Small intestine (tissue), 7 donors: ENCODE data around the gene BCAS2. TPM values are rescaled to one million over a fixed set of nuclear protein-coding genes. Genes with fewer than 3 reads are reported as not detected.

Experiments used
- DNase-seq, 2 donors: peaks; one replicate each; pipeline versions ENCODE4 v3.0.0 to v3.0.0-alpha.2; 2013
- FAIRE-seq: peaks from 2 replicates; lab custom pipeline; 2012; peaks lifted over from hg19 to GRCh38; lab: Jason Lieb, UNC
- H3K27ac ChIP-seq, 3 donors: one replicate each; pipeline ENCODE4 v1.5.1; 2013; ENCODE audit warnings: low read length in 2 of 3, mild to moderate bottlenecking in 2 of 3, control low read depth in 1 of 3, inconsistent platforms in 1 of 3, low read depth in 1 of 3, moderate library complexity in 1 of 3
- H3K27me3 ChIP-seq, 3 donors: one replicate each; pipeline ENCODE4 v1.6.1; 2013; ENCODE audit warnings: low read length in 3 of 3, inconsistent platforms in 1 of 3; ENCODE audit not compliant: control insufficient read depth in 3 of 3, insufficient read depth in 3 of 3
- H3K36me3 ChIP-seq, 3 donors: one replicate each; pipeline ENCODE4 v1.6.1; 2013; ENCODE audit warnings: low read length in 3 of 3, inconsistent platforms in 1 of 3, low read depth in 1 of 3, mild to moderate bottlenecking in 1 of 3, moderate library complexity in 1 of 3; ENCODE audit not compliant: control insufficient read depth in 3 of 3, insufficient read depth in 2 of 3
- H3K4me1 ChIP-seq, 3 donors: one replicate each; pipeline ENCODE4 v1.6.1; 2013; ENCODE audit warnings: low read length in 2 of 3, inconsistent platforms in 1 of 3, low read depth in 1 of 3, mild to moderate bottlenecking in 1 of 3, moderate library complexity in 1 of 3; ENCODE audit not compliant: control insufficient read depth in 3 of 3, insufficient read depth in 2 of 3
- H3K4me3 ChIP-seq, 3 donors: one replicate each; pipeline ENCODE4 v1.5.1; 2013; ENCODE audit warnings: low read length in 3 of 3, control low read depth in 1 of 3, inconsistent platforms in 1 of 3, low read depth in 1 of 3, mild to moderate bottlenecking in 1 of 3, moderate library complexity in 1 of 3
- H3K9me3 ChIP-seq, 2 donors: one replicate each; pipeline ENCODE4 v1.6.1; 2013; ENCODE audit warnings: low read depth in 1 of 2, low read length in 1 of 2; ENCODE audit not compliant: control insufficient read depth in 2 of 2, insufficient read depth in 1 of 2
- WGBS, 3 donors: extraction: QIAGEN DNeasy Blood & Tissue Kit; methylation state at CpG; one replicate each; pipeline ENCODE4 v1.1.7; 2013; 5-methylcytosine and 5-hydroxymethylcytosine counted together
- polyA plus RNA-seq, 4 donors: library from polyadenylated mRNA; stranded (reverse) in 3 of 4; unstranded in 1 of 4; fragments of 200-250 nt in 3 of 4; fragments of 120-200 nt in 1 of 4; gene quantifications; one replicate each; pipeline versions ENCODE4 v1.2.1 to v1.2.3, GENCODE V29; 2013
- donor health status: healthy with polysubstance abuse.
- donor health status: control.
- donor health status: control.
- donor health status: Bipolar disorder and iron deficiency.
- donor health status: healthy.

The BCAS2 gene
- polyA plus RNA-seq, 4 donors = 36.5 to 41.0 (median 38.6) TPM

DNA sequence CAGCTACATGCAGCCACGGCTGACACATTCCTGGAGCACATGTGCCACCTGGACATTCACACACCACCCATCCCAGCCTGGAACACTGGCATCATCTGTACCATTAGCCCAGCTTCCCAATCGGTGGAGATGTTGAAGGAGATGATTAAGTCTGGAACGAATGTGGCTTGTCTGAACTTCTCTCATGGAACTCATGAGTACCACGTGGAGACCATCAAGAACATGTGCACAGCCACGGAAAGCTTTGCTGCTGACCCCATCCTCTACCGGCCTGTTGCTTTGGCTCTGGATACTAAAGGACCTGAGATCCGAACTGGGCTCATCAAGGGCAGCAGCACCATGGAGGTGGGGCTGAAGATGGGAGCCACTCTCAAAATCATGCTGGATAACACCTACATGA is 45.4 kb downstream of the BCAS2 start:
- Histone ChIP-seq H3K27ac (no peak overlapping the region), H3K4me1 (no peaks in the 10 kb centered on the region), H3K27me3 (no peaks in the 10 kb centered on the region), H3K36me3 (no peaks in the 10 kb centered on the region), H3K9me3 (no peaks in the 10 kb centered on the region), H3K4me3 (no peak overlapping the region)
- FAIRE-seq (no peak), DNase-seq (no peak)
- WGBS, 3 donors = 89 to 91% (median 90%) methylated on average over 7 of the region's 7 CpGs

DNA sequence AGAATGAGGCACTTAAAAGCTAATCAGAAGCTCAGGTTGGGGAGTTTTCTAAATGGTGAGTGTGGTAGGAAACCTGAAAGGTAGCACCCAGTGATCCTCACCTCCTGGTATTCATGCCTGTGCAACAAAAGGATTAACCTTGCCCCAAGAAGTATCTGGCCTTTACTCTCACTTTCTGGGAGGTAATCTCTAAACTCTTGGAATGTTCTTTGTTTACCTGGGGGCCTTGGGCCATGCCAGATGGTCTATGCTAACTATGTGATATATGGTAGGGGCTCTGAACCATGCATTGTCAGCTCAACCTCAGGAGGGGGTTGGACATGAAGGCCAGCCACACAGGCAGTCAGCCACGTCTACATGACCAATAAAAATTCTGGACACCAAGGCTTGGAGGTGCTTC is 46.0 kb downstream of the BCAS2 start:
- H3K4me1 ChIP-seq = no peaks in the 10 kb centered on the region
- 39 to 61% (median 50%) methylated on average over 1 of the region's 1 CpG for WGBS, 3 donors
- H3K9me3 ChIP-seq = no peaks in the 10 kb centered on the region
- FAIRE-seq = no peak
- no peaks in the 10 kb centered on the region for H3K27me3 ChIP-seq
- H3K4me3 ChIP-seq = no peak overlapping the region
- no peak for DNase-seq
- no peak overlapping the region for H3K27ac ChIP-seq
- no peaks in the 10 kb centered on the region for H3K36me3 ChIP-seq

- H3K4me3 ChIP-seq = no peak overlapping the region
- WGBS, 3 donors = 13 to 92% (median 50%) methylated on average over 1 of the region's 1 CpG
- H3K4me1 ChIP-seq = no peaks in the 10 kb centered on the region
- FAIRE-seq (no peak), DNase-seq (no peak)
- H3K36me3 ChIP-seq = no peaks in the 10 kb centered on the region
- H3K27ac ChIP-seq = no peak overlapping the region
- H3K9me3 ChIP-seq = no peaks in the 10 kb centered on the region
- H3K27me3 ChIP-seq = no peaks in the 10 kb centered on the region
Measured at GRCh38 chr1:114531094-114531493, 50.3 kb downstream of the BCAS2 start.

GRCh38 chr1:114530224-114530623 is 51.2 kb downstream of the BCAS2 start:
- H3K36me3 ChIP-seq = no peaks in the 10 kb centered on the region
- H3K27me3 ChIP-seq = no peaks in the 10 kb centered on the region
- H3K4me1 ChIP-seq = no peaks in the 10 kb centered on the region
- WGBS, 3 donors = 56 to 81% (median 69%) methylated on average over 2 of the region's 2 CpGs
- H3K27ac ChIP-seq = no peak overlapping the region
- DNase-seq (peak in 1 of 2 donors; percentile 63), FAIRE-seq (no peak)
- H3K4me3 ChIP-seq = no peak overlapping the region
- H3K9me3 ChIP-seq = no peaks in the 10 kb centered on the region

DNA sequence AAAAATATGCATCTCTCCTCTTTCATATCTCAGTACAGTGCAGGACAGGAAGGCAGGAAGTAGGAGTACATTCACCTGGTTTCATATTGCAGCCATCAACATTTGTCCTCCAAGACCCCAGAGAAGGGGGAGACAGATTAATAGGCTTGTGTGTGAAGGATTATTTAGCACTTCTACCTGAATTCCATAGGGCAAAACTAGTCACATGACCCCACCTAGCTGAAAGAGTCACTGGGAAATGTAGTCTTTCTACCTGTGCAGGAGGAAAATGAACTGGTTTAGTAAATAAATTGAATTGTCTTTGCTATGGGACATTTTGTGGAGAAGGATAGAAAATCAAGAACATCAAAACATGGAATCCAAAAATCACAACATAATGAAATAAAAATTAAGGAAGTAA is 56.5 kb downstream of the BCAS2 start:
- FAIRE-seq = no peak

DNA sequence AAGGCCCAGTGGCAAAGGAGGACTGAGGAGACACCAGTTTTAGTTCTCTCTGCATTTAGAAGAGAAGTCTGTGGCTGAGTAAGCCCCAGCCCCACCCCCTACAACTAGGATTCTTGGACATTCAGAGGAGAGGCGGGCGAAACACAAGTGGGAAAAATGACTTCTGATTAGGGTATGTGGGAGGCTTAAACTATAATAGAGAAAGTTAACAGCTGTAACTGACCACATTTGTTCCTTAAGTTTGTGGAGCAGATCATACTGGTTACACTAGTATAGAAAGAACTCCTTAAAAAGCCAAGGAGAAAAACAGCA is 59.2 kb downstream of the BCAS2 start:
- DNase-seq (no peak), FAIRE-seq (no peak)
- H3K4me1 ChIP-seq = no peaks in the 10 kb centered on the region
- no peaks in the 10 kb centered on the region for H3K36me3 ChIP-seq
- no peaks in the 10 kb centered on the region for H3K9me3 ChIP-seq
- H3K27me3 ChIP-seq = no peaks in the 10 kb centered on the region
- whole genome bisulfite sequencing, 3 donors = 61 to 79% (median 66%) methylated on average over 2 of the region's 2 CpGs
- no peak overlapping the region for H3K27ac ChIP-seq
- no peak overlapping the region for H3K4me3 ChIP-seq

More for the DNA sequence above, 56.5 kb downstream of the BCAS2 start:
- Histone ChIP-seq H3K27me3 (no peaks in the 10 kb centered on the region), H3K4me1 (no peaks in the 10 kb centered on the region), H3K9me3 (no peaks in the 10 kb centered on the region), H3K4me3 (no peak overlapping the region), H3K27ac (no peak overlapping the region), H3K36me3 (no peaks in the 10 kb centered on the region)
- no peak for DNase-seq

- no peaks in the 10 kb centered on the region for H3K36me3 ChIP-seq
- no peaks in the 10 kb centered on the region for H3K9me3 ChIP-seq
- no peak overlapping the region for H3K27ac ChIP-seq
- no peaks in the 10 kb centered on the region for H3K4me1 ChIP-seq
- no peak for DNase-seq
- H3K27me3 ChIP-seq = no peaks in the 10 kb centered on the region
- H3K4me3 ChIP-seq = no peak overlapping the region
- FAIRE-seq = no peak
- WGBS, 3 donors = 87 to 92% (median 87%) methylated on average over 8 of the region's 8 CpGs
Measured at GRCh38 chr1:114521396-114522263, 59.8 kb downstream of the BCAS2 start.
